ENCODE measurements around the gene COG3.

COG3 gene

GRCh38 chr13:45479661-45480060 is 14.9 kb downstream of the COG3 start:
- POLR2A ChIA-PET = no interaction called here
- Histone ChIP-seq H3K27me3 (replicated peaks in 2 of 5; ENCODE audit: control insufficient read depth in 4 of 5, insufficient read depth in 5 of 5, low read length in 4 of 5) (no peaks in the 10 kb centered on the region), H3K4me3 (ENCODE audit: control insufficient read depth in 1 of 7, extremely low read depth in 1 of 7, insufficient read depth in 4 of 7, low read depth in 2 of 7, low read length in 6 of 7) (no peak overlapping the region), H3K9me3 (ENCODE audit: control extremely low read depth in 1 of 5, control insufficient read depth in 4 of 5, insufficient read depth in 2 of 5, low read depth in 1 of 5, low read length in 4 of 5) (no peaks in the 10 kb centered on the region), H3K4me1 (ENCODE audit: control extremely low read depth in 1 of 4, control insufficient read depth in 4 of 4, insufficient read depth in 4 of 4, low read length in 3 of 4) (peaks cover 0 to 9% (median 0%) of the 10 kb centered on the region in 4 experiments), H3K27ac (ENCODE audit: insufficient read depth in 1 of 2, low read depth in 1 of 2, low read length in 2 of 2, poor library complexity in 1 of 2, severe bottlenecking in 2 of 2) (no peak overlapping the region), H3K36me3 (ENCODE audit: control insufficient read depth in 4 of 4, insufficient read depth in 4 of 4, low read length in 3 of 4) (peaks cover 14 to 34% (median 24%) of the 10 kb centered on the region in 4 experiments)
- CTCF ChIA-PET = interaction anchor here (1.5 to 1.6 kb wide), 2 partner anchors 8 to 108 kb away, joined by 4 to 5 read pairs; no protein-coding TSS in a partner anchor
- WGBS (ENCODE audit: insufficient coverage) = no CpG with 5 or more reads among the region's 2 CpGs
- DNase-seq = no peak

GRCh38 chr13:45481688-45482087 is 16.9 kb downstream of the COG3 start:
- no CpG with 5 or more reads among the region's 1 CpG for WGBS (ENCODE audit: insufficient coverage)
- peak overlapping the region in 1 of 2 experiments; percentile 34 for H3K27ac ChIP-seq (ENCODE audit: insufficient read depth in 1 of 2, low read depth in 1 of 2, low read length in 2 of 2, poor library complexity in 1 of 2, severe bottlenecking in 2 of 2)

GRCh38 chr13:45482571-45483173 is 17.9 kb downstream of the COG3 start:
- no peak for DNase-seq
- peak overlapping the region; percentile 9 to 49 for H3K27ac ChIP-seq (ENCODE audit: insufficient read depth in 1 of 2, low read depth in 1 of 2, low read length in 2 of 2, poor library complexity in 1 of 2, severe bottlenecking in 2 of 2)
- 0% methylated on average over 2 of the region's 3 CpGs for WGBS (ENCODE audit: insufficient coverage)
- no peaks in the 10 kb centered on the region for H3K9me3 ChIP-seq (ENCODE audit: control extremely low read depth in 1 of 5, control insufficient read depth in 4 of 5, insufficient read depth in 2 of 5, low read depth in 1 of 5, low read length in 4 of 5)
- peaks cover 19 to 37% (median 30%) of the 10 kb centered on the region in 4 experiments for H3K36me3 ChIP-seq (ENCODE audit: control insufficient read depth in 4 of 4, insufficient read depth in 4 of 4, low read length in 3 of 4)
- peak overlapping the region in 2 of 7 experiments; percentile 4 to 16 for H3K4me3 ChIP-seq (ENCODE audit: control insufficient read depth in 1 of 7, extremely low read depth in 1 of 7, insufficient read depth in 4 of 7, low read depth in 2 of 7, low read length in 6 of 7)
- ChIA-PET CTCF (interaction anchor here (0.7 to 3.4 kb wide), 10 partner anchors 8 to 112 kb away, joined by 3 to 16 read pairs (median 5); no protein-coding TSS in a partner anchor), POLR2A (interaction anchor here (0.7 to 1.0 kb wide), 2 partner anchors 9 to 142 kb away, joined by 3 to 6 read pairs; no protein-coding TSS in a partner anchor)
- no peaks in the 10 kb centered on the region for H3K27me3 ChIP-seq (replicated peaks in 2 of 5; ENCODE audit: control insufficient read depth in 4 of 5, insufficient read depth in 5 of 5, low read length in 4 of 5)
- peaks cover 0 to 9% (median 0%) of the 10 kb centered on the region in 4 experiments for H3K4me1 ChIP-seq (ENCODE audit: control extremely low read depth in 1 of 4, control insufficient read depth in 4 of 4, insufficient read depth in 4 of 4, low read length in 3 of 4)

More at GRCh38 chr13:45481688-45482087, 16.9 kb downstream of the COG3 start:
- H3K36me3 ChIP-seq (ENCODE audit: control insufficient read depth in 4 of 4, insufficient read depth in 4 of 4, low read length in 3 of 4) = peaks cover 16 to 38% (median 27%) of the 10 kb centered on the region in 4 experiments
- no peak for DNase-seq
- H3K4me1 ChIP-seq (ENCODE audit: control extremely low read depth in 1 of 4, control insufficient read depth in 4 of 4, insufficient read depth in 4 of 4, low read length in 3 of 4) = peaks cover 0 to 9% (median 0%) of the 10 kb centered on the region in 4 experiments
- no peak overlapping the region for H3K4me3 ChIP-seq (ENCODE audit: control insufficient read depth in 1 of 7, extremely low read depth in 1 of 7, insufficient read depth in 4 of 7, low read depth in 2 of 7, low read length in 6 of 7)
- no peaks in the 10 kb centered on the region for H3K27me3 ChIP-seq (replicated peaks in 2 of 5; ENCODE audit: control insufficient read depth in 4 of 5, insufficient read depth in 5 of 5, low read length in 4 of 5)
- ChIA-PET POLR2A (interaction anchor here (0.6 to 0.7 kb wide), 2 partner anchors 17 to 262 kb away, joined by 3 to 13 read pairs; partner anchors contain the start of gene COG3), CTCF (interaction anchor here (1.1 to 3.4 kb wide), 5 partner anchors 9 to 183 kb away, joined by 3 to 16 read pairs (median 8); no protein-coding TSS in a partner anchor)
- no peaks in the 10 kb centered on the region for H3K9me3 ChIP-seq (ENCODE audit: control extremely low read depth in 1 of 5, control insufficient read depth in 4 of 5, insufficient read depth in 2 of 5, low read depth in 1 of 5, low read length in 4 of 5)

GRCh38 chr13:45487604-45488003 is 22.9 kb downstream of the COG3 start:
- ChIA-PET CTCF (interaction anchor here (0.6 to 8.8 kb wide), 9 partner anchors 8 to 158 kb away, joined by 3 to 84 read pairs (median 4); no protein-coding TSS in a partner anchor), POLR2A (no interaction called here)
- no peaks in the 10 kb centered on the region for H3K27me3 ChIP-seq (replicated peaks in 2 of 5; ENCODE audit: control insufficient read depth in 4 of 5, insufficient read depth in 5 of 5, low read length in 4 of 5)
- peaks cover 21 to 43% (median 30%) of the 10 kb centered on the region in 4 experiments for H3K36me3 ChIP-seq (ENCODE audit: control insufficient read depth in 4 of 4, insufficient read depth in 4 of 4, low read length in 3 of 4)
- H3K9me3 ChIP-seq (ENCODE audit: control extremely low read depth in 1 of 5, control insufficient read depth in 4 of 5, insufficient read depth in 2 of 5, low read depth in 1 of 5, low read length in 4 of 5) = no peaks in the 10 kb centered on the region
- H3K4me3 ChIP-seq (ENCODE audit: control insufficient read depth in 1 of 7, extremely low read depth in 1 of 7, insufficient read depth in 4 of 7, low read depth in 2 of 7, low read length in 6 of 7) = no peak overlapping the region
- DNase-seq = no peak
- WGBS (ENCODE audit: insufficient coverage) = no CpG with 5 or more reads among the region's 1 CpG
- H3K4me1 ChIP-seq (ENCODE audit: control extremely low read depth in 1 of 4, control insufficient read depth in 4 of 4, insufficient read depth in 4 of 4, low read length in 3 of 4) = peaks cover 0 to 3% (median 0%) of the 10 kb centered on the region in 4 experiments
- no peak overlapping the region for H3K27ac ChIP-seq (ENCODE audit: insufficient read depth in 1 of 2, low read depth in 1 of 2, low read length in 2 of 2, poor library complexity in 1 of 2, severe bottlenecking in 2 of 2)

- 100% methylated on average over 1 of the region's 1 CpG for WGBS (ENCODE audit: insufficient coverage)
- DNase-seq = peak; percentile 52 to 75 (median 72)
- peak overlapping the region in 1 of 2 experiments; percentile 44 for H3K27ac ChIP-seq (ENCODE audit: insufficient read depth in 1 of 2, low read depth in 1 of 2, low read length in 2 of 2, poor library complexity in 1 of 2, severe bottlenecking in 2 of 2)
Observed at GRCh38 chr13:45490068-45490467, 25.3 kb downstream of the COG3 start.

GRCh38 chr13:45492538-45492937 is 27.8 kb downstream of the COG3 start:
- H3K4me1 ChIP-seq (ENCODE audit: control extremely low read depth in 1 of 4, control insufficient read depth in 4 of 4, insufficient read depth in 4 of 4, low read length in 3 of 4) = no peaks in the 10 kb centered on the region
- no peak overlapping the region for H3K4me3 ChIP-seq (ENCODE audit: control insufficient read depth in 1 of 7, extremely low read depth in 1 of 7, insufficient read depth in 4 of 7, low read depth in 2 of 7, low read length in 6 of 7)
- no peaks in the 10 kb centered on the region for H3K27me3 ChIP-seq (replicated peaks in 2 of 5; ENCODE audit: control insufficient read depth in 4 of 5, insufficient read depth in 5 of 5, low read length in 4 of 5)
- H3K9me3 ChIP-seq (ENCODE audit: control extremely low read depth in 1 of 5, control insufficient read depth in 4 of 5, insufficient read depth in 2 of 5, low read depth in 1 of 5, low read length in 4 of 5) = no peaks in the 10 kb centered on the region
- H3K27ac ChIP-seq (ENCODE audit: insufficient read depth in 1 of 2, low read depth in 1 of 2, low read length in 2 of 2, poor library complexity in 1 of 2, severe bottlenecking in 2 of 2) = no peak overlapping the region
- H3K36me3 ChIP-seq (ENCODE audit: control insufficient read depth in 4 of 4, insufficient read depth in 4 of 4, low read length in 3 of 4) = peaks cover 12 to 49% (median 27%) of the 10 kb centered on the region in 4 experiments
- ChIA-PET POLR2A (no interaction called here), CTCF (interaction anchor here (1.2 to 8.8 kb wide), 2 partner anchors 21 to 123 kb away, joined by 3 to 84 read pairs; no protein-coding TSS in a partner anchor)
- WGBS (ENCODE audit: insufficient coverage) = no CpG with 5 or more reads among the region's 1 CpG
- DNase-seq = no peak

More at GRCh38 chr13:45490068-45490467, 25.3 kb downstream of the COG3 start:
- no peaks in the 10 kb centered on the region for H3K4me1 ChIP-seq (ENCODE audit: control extremely low read depth in 1 of 4, control insufficient read depth in 4 of 4, insufficient read depth in 4 of 4, low read length in 3 of 4)
- H3K9me3 ChIP-seq (ENCODE audit: control extremely low read depth in 1 of 5, control insufficient read depth in 4 of 5, insufficient read depth in 2 of 5, low read depth in 1 of 5, low read length in 4 of 5) = no peaks in the 10 kb centered on the region
- no peak overlapping the region for H3K4me3 ChIP-seq (ENCODE audit: control insufficient read depth in 1 of 7, extremely low read depth in 1 of 7, insufficient read depth in 4 of 7, low read depth in 2 of 7, low read length in 6 of 7)
- POLR2A ChIA-PET = no interaction called here
- H3K27me3 ChIP-seq (replicated peaks in 2 of 5; ENCODE audit: control insufficient read depth in 4 of 5, insufficient read depth in 5 of 5, low read length in 4 of 5) = no peaks in the 10 kb centered on the region
- H3K36me3 ChIP-seq (ENCODE audit: control insufficient read depth in 4 of 4, insufficient read depth in 4 of 4, low read length in 3 of 4) = peaks cover 18 to 41% (median 23%) of the 10 kb centered on the region in 4 experiments
- CTCF ChIA-PET = interaction anchor here (0.7 to 8.8 kb wide), 14 partner anchors 8 to 191 kb away, joined by 3 to 84 read pairs (median 4); no protein-coding TSS in a partner anchor

- Histone ChIP-seq H3K4me1 (ENCODE audit: control extremely low read depth in 1 of 4, control insufficient read depth in 4 of 4, insufficient read depth in 4 of 4, low read length in 3 of 4) (peaks cover 7 to 18% (median 13%) of the 10 kb centered on the region in 4 experiments), H3K27me3 (replicated peaks in 2 of 5; ENCODE audit: control insufficient read depth in 4 of 5, insufficient read depth in 5 of 5, low read length in 4 of 5) (no peaks in the 10 kb centered on the region), H3K27ac (ENCODE audit: insufficient read depth in 1 of 2, low read depth in 1 of 2, low read length in 2 of 2, poor library complexity in 1 of 2, severe bottlenecking in 2 of 2) (no peak overlapping the region), H3K9me3 (ENCODE audit: control extremely low read depth in 1 of 5, control insufficient read depth in 4 of 5, insufficient read depth in 2 of 5, low read depth in 1 of 5, low read length in 4 of 5) (peaks cover 0 to 5% (median 1%) of the 10 kb centered on the region in 5 experiments), H3K36me3 (ENCODE audit: control insufficient read depth in 4 of 4, insufficient read depth in 4 of 4, low read length in 3 of 4) (peaks cover 8 to 45% (median 30%) of the 10 kb centered on the region in 4 experiments), H3K4me3 (ENCODE audit: control insufficient read depth in 1 of 7, extremely low read depth in 1 of 7, insufficient read depth in 4 of 7, low read depth in 2 of 7, low read length in 6 of 7) (no peak overlapping the region)
- POLR2A ChIA-PET = no interaction called here
- no peak for DNase-seq
- 94% methylated on average over 2 of the region's 7 CpGs for WGBS (ENCODE audit: insufficient coverage)
- CTCF ChIA-PET = interaction anchor here (2.2 kb wide), 1 partner anchor 126 kb away, joined by 11 read pairs; no protein-coding TSS in a partner anchor
Observed at GRCh38 chr13:45496942-45497341, 32.2 kb downstream of the COG3 start.
